HEK293T (cell line): Measurements from ENCODE around the gene DOCK2.

Experiments used
- ARNT ChIP-seq: fragments of 450-650 bp; IDR thresholded peaks from 2 replicates; pipeline ENCODE4 v1.6.1; 2017; ENCODE audit warnings: mild to moderate bottlenecking
- BHLHE40 ChIP-seq: fragments of 450-650 bp; IDR thresholded peaks from 2 replicates; pipeline ENCODE4 v1.6.1; 2016; ENCODE audit warnings: mild to moderate bottlenecking, moderate library complexity, borderline replicate concordance
- CTBP1 ChIP-seq: fragments of 450-650 bp; IDR thresholded peaks from 2 replicates; pipeline ENCODE4 v1.6.1; 2016; ENCODE audit warnings: borderline replicate concordance
- ELF4 ChIP-seq: fragments of 450-650 bp; IDR thresholded peaks from 2 replicates; pipeline ENCODE4 v1.6.1; 2017; ENCODE audit warnings: antibody characterized with exemption
- FOXA1 ChIP-seq: fragments of 450-650 bp; IDR thresholded peaks from 2 replicates; pipeline ENCODE4 v1.6.1; 2016; ENCODE audit warnings: mild to moderate bottlenecking
- FOXK2 ChIP-seq: fragments of 450-650 bp; IDR thresholded peaks from 2 replicates; pipeline ENCODE4 v1.6.1; 2016; ENCODE audit warnings: mild to moderate bottlenecking
- FOXM1 ChIP-seq: fragments of 450-650 bp; IDR thresholded peaks from 2 replicates; pipeline ENCODE4 v1.6.1; 2017; ENCODE audit warnings: mild to moderate bottlenecking, borderline replicate concordance
- HDGF ChIP-seq: fragments of 450-650 bp; IDR thresholded peaks from 2 replicates; pipeline ENCODE4 v1.6.1; 2017; ENCODE audit warnings: antibody characterized with exemption, borderline replicate concordance
- PKNOX1 ChIP-seq: fragments of 450-650 bp; IDR thresholded peaks from 2 replicates; pipeline ENCODE4 v1.6.1; 2016
- SP1 ChIP-seq: fragments of 450-650 bp; IDR thresholded peaks from 2 replicates; pipeline ENCODE4 v1.6.1; 2017
- SUZ12 ChIP-seq: fragments of 450-650 bp; IDR thresholded peaks from 2 replicates; pipeline ENCODE4 v1.6.1; 2016; ENCODE audit warnings: mild to moderate bottlenecking
- TARDBP ChIP-seq: fragments of 450-650 bp; IDR thresholded peaks from 2 replicates; pipeline ENCODE4 v1.6.1; 2016
- ZNF384 ChIP-seq: fragments of 450-650 bp; IDR thresholded peaks from 2 replicates; pipeline ENCODE4 v1.6.1; 2016

DNA sequence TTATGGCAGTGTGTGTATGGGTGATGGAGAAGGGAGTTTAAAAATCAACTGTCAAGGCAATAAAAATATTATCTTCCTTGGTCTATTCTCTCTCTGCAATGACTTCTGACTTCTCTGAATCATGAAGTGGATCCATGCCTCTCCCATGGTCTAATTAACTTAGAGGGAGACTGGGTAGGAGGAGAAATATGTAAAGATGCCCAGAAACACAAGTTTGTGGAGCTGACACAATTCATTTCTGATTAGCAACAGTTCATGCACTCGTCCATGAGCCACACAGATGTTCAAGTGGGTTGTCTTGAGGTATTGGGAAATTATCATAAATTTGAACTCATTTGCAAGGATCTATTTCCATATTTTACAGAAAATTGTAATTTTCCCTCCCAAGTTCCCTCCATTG lies 305.1 kb downstream of the DOCK2 start:
- no peak for TF ChIP-seq SP1
- TF ChIP-seq FOXM1, result no peak
- no peak for TF ChIP-seq HDGF
- TF ChIP-seq BHLHE40, result no peak
- no peak for TF ChIP-seq ZNF384
- no peak for TF ChIP-seq PKNOX1
- no peak for TF ChIP-seq TARDBP
- no peak for TF ChIP-seq FOXK2
- TF ChIP-seq ARNT, result no peak
- TF ChIP-seq SUZ12, result no peak
- no peak for TF ChIP-seq CTBP1
- TF ChIP-seq ELF4, result no peak
- TF ChIP-seq FOXA1, result no peak
